Measurements from ENCODE around the gene HTR5A.

- TF ChIP-seq CTCF (IDR thresholded peaks at IDR 0.05; ENCODE audit: low read depth, low read length, poor library complexity, severe bottlenecking) (no peak), EZH2phosphoT487 (IDR thresholded peaks at IDR 0.05; ENCODE audit: borderline replicate concordance, low read length) (no peak)
Measured at GRCh38 chr7:155071121-155071651, 1.1 kb downstream of the HTR5A start.

Measured in DOHH2 (cell line).